Coronary artery (tissue), 2 donors: ENCODE measurements around the gene EIF3L.

Source experiments
- DNase-seq: peaks from one replicate; pipeline ENCODE4 v3.0.0-alpha.2; 2017; ENCODE audit warnings: low spot score
- H3K27ac ChIP-seq, 2 donors: fragments of 200-600 bp; sonication (generic); one replicate each; pipeline ENCODE4 v1.5.1; 2016 to 2019
- H3K4me3 ChIP-seq: fragments of 200-600 bp; sonication (generic); 2 replicates; pipeline ENCODE4 v1.5.1; 2016; ENCODE audit warnings: mild to moderate bottlenecking, moderate library complexity
- TF ChIP-seq, protein P1 (sequence below): fragments of 200-600 bp; sonication (generic); IDR thresholded peaks from one replicate; pipeline ENCODE4 v1.5.1; 2019; ENCODE audit warnings: antibody characterized with exemption

The EIF3L gene

DNA sequence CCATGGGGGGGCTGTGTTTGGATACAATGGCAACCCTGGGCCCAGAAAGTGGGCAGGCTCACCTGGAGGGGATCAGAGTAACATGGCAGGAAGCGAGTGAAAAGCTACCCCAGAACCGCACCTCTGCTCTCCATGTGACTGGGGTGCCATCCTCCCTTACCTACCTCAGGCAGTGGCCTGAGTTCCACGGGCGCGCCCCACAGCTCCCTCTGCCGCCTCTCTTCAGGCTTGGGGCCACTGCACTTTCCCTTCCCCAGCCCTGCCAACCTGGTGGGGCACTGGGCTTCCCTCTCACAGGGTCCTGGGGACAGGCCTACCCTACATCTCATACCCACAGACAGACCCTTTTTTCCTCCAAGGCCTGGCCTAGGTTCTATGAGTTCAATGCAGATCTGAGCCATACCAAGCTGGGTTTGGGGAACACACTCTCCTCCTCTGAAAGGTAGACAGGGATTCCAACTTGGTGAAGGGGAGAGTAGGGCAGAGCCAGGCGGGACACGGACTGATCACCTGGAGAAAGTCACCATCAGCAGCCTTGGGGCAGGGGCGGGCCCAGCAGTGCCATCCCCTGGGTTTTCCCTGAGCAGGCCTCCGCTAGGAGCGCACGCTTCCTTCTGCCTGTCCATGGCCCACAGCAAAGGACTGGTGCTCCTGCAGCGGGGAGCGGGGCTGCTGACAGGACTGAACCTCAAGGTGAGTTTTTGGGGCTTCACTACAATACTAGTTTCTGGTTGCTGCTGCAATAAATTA, 19.0 kb upstream of the EIF3L start:
- DNase-seq, result no peak
- TF ChIP-seq, protein P1, sequence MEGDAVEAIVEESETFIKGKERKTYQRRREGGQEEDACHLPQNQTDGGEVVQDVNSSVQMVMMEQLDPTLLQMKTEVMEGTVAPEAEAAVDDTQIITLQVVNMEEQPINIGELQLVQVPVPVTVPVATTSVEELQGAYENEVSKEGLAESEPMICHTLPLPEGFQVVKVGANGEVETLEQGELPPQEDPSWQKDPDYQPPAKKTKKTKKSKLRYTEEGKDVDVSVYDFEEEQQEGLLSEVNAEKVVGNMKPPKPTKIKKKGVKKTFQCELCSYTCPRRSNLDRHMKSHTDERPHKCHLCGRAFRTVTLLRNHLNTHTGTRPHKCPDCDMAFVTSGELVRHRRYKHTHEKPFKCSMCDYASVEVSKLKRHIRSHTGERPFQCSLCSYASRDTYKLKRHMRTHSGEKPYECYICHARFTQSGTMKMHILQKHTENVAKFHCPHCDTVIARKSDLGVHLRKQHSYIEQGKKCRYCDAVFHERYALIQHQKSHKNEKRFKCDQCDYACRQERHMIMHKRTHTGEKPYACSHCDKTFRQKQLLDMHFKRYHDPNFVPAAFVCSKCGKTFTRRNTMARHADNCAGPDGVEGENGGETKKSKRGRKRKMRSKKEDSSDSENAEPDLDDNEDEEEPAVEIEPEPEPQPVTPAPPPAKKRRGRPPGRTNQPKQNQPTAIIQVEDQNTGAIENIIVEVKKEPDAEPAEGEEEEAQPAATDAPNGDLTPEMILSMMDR, result no peak
- H3K4me3 ChIP-seq, result no peak overlapping the region
- H3K27ac ChIP-seq, result no peak overlapping the region

DNA sequence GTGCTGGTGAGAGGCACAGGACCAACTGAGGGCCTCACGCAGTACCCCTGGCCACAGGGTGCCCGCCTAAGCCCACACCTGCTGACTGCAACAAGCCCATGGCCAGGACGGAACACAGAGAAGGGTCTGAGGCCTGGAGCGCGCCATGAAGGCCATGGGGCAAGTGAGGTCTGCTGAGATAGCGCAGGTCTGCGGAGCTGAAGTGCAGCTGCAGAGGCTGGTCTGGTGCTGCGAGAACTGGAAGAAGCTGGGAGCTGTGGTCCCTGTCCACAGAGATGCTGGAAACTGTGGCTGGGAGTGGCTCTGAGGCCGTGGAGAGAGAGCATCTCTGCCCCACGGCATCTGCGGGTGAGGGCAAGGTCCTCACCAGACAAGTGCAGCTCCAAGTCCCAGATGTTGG, 17.7 kb upstream of the EIF3L start:
- Histone ChIP-seq H3K27ac (no peak overlapping the region), H3K4me3 (no peak overlapping the region)
- TF ChIP-seq, protein P1, result no peak
- DNase-seq, result no peak

DNA sequence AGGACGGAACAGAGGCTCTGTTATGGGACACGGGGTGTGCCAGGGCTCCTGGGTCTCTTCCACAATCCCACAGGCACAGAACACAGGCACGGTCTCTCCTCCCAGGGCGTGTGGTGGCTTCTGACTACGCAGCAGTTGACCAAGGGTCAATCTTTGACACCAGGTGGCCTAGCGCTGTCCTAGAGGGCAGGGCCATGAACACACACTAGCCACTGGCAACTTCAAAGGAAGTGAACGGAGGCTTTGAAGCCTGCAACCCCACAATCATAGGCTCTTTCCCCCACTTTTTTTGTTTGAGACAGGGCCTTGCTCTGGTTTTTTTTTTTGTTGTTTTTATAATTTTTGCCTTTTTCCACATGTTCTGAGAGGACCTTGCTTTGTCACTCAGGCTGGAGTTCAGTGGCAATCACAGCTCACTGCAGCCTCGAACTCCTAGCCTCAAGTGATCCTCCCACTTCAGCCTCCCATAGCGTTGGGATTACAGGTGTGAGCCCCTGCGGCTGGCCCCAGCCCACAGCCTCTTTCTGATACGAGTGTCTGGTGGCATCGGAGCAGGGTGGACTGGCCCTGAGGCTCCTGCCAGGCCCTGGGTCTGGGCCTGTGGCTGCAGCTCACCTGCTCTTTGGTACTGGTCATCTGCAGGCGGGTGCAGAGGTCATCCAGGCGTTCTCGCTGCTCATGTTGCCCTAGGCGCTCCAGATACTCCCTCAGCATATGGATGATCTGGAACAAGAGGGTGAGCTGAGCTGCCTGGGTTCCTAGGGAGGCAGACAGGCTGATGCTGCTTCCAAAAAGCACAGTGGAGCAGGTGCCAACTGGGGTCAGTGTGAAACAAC, 17.0 kb upstream of the EIF3L start:
- no peak overlapping the region for H3K27ac ChIP-seq
- TF ChIP-seq, protein P1, result no peak
- no peak for DNase-seq
- no peak overlapping the region for H3K4me3 ChIP-seq

DNA sequence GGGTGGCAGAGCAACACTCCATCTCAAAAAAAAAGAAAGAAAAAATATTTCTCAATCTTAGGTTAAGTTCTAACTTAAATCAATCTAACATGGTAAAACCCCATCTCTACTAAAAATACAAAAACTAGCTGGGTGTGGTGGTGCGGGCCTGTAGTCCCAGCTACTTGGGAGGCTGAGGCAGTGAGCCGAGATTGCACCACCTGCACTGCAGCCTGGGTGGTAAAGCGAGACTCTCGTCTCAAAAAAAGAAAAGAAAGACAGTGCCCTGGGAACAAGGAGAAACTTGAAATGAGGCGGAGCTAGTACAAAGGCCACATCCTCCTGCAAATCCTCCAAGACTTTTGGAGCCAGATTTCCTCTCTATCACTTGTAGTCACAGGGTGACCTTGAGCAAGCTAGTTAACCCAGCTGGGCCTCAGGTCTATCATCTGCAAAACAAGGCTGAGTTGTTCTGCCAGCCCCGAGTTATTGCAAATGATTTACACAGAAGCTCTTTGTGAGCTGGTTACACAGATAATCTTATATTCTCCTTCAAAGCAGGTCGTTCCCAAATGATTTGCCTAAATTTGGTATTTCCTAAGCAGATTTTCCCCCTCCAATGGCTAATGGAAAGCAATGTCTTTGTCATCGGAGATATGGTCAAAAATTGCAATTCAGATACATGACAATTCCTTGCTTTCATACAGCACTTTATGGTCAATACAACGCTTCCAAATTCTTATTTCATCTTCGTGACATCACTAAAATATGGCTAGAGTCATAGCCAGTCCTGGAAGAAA, 7.0 kb upstream of the EIF3L start:
- Histone ChIP-seq H3K4me3 (peak overlapping the region; percentile 96), H3K27ac (no peak overlapping the region)
- no peak for DNase-seq
- TF ChIP-seq, protein P1, result no peak

DNA sequence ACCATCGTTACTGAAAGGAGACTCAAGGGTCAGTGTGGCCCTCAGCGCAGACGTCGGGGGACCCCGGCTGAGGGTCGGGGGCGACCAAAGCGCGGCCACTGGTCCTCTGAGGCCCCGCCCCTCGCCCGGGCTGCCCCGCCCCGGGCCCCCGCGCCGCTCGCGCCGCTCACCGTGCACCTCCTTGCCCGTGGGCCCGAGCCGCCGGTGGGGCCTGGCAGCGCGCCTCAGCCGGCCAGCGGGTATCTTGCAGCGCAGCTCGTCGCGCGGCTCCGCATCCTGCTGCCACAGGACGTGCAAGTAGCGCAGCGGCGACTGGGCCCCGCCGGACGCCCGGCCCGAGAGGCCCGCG, 5.5 kb upstream of the EIF3L start:
- TF ChIP-seq, protein P1, result no peak
- DNase-seq, result no peak

DNA sequence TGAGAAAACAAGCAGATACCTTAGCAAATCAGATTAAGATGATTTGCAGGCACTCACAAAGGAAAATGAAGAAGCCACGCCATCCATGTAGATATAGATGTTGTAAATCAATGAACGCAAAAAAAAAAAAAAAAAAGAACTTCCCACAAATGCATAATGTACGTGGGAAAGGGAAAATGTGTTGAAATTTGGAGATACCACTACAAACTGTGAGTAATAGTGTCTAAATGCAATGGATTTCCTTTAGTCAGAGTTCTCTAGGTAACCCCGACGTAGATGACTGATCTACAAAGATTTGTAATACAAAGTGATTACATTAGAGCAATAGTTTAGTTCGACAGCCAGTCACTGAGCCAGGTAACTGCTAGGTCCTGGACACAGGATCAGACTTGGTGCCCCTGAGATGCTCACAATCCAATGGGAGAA, 4.3 kb upstream of the EIF3L start:
- TF ChIP-seq, protein P1, result no peak
- DNase-seq, result no peak
- Histone ChIP-seq H3K4me3 (peak overlapping the region; percentile 96), H3K27ac (peak overlapping the region; percentile 49 to 96)

More for the DNA sequence above, 5.5 kb upstream of the EIF3L start:
- H3K27ac ChIP-seq, result peak overlapping the region; percentile 64 to 96
- H3K4me3 ChIP-seq, result peak overlapping the region; percentile 96
